HG03103 (cell line): ENCODE measurements around the gene CH25H.
"Not testable (repeated sequence)": the region's sequence is repeated elsewhere in the genome, so short reads cannot be mapped to it uniquely, and the experiment has no call there.

Experiments
- ATAC-seq: cut with Tn5 transposase; IDR thresholded peaks from one replicate; pipeline ENCODE4 v1.9.1; 2021; ENCODE audit warnings: low read depth; ENCODE audit not compliant: unreplicated experiment

CH25H gene, protein sequence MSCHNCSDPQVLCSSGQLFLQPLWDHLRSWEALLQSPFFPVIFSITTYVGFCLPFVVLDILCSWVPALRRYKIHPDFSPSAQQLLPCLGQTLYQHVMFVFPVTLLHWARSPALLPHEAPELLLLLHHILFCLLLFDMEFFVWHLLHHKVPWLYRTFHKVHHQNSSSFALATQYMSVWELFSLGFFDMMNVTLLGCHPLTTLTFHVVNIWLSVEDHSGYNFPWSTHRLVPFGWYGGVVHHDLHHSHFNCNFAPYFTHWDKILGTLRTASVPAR

DNA sequence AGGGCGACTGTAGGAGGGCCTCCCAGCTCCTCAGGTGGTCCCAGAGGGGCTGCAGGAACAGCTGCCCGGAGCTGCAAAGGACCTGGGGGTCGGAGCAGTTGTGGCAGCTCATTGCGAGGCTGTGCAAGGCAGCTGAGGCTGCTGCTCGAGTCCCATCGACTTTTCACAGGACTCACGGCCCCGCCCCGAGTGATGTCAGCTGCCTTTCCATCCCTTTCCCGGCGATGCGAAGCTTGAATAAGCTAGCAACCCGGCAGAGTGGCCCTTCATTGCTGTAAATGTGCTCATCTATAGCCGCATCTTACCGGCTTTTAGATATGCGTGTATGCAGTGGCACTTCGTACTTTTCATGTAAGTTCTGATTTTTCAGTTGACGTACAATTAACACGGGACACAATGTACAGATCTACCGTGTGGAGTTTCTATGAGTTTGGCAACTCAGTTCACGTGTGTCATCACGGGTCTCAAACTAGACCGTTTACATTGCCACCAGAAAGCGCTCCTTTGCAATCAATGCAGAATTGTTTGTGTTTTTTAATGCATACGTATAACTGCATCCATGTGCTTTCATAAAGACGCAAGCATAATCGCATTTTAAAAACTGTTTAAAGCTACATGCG is at the start of gene CH25H:
CH25H (minus strand) TSS at position 137 of the 620 bp plus-strand sequence; CDS start at position 112, 25 bp downstream.
- no peak for ATAC-seq

DNA sequence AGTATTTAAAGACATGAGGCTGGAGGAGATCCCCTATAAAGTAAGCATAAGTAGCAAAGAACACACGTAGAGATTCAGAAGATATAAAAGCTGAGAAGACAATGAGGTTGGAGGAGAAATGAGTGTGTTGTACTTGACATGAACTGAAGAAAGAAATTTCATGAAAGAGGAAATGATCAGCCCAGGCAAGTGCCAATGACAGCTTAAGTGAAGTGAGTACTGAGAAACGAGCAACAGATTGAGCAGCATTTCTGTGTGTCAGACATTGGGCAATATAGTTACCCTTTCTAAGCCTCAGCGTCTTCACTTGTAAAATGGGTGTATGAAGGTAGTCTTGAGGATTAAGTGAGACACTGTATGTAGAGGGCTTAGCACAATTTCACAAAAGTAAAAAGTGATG is 49.2 kb upstream of the CH25H start:
- ATAC-seq, result no peak

DNA sequence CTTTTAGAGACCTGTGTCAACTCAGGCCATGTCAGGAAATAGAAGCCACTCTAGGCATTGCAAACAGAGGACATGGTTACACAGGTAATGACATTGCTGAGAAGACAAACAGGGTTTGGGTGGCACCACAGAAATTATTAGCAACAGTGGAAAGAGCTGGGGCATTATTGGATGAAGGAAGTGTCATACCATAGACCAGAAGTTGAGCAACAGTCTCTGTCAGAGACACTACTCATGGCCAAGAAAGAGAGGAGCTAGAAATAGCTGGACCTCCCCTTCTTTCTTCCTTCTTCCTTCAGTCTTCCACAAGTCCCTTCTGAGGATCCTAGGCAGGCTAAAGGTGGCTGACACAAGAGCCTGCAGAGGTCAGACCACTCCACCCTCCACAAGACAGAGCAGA is 48.7 kb upstream of the CH25H start:
- no peak for ATAC-seq

DNA sequence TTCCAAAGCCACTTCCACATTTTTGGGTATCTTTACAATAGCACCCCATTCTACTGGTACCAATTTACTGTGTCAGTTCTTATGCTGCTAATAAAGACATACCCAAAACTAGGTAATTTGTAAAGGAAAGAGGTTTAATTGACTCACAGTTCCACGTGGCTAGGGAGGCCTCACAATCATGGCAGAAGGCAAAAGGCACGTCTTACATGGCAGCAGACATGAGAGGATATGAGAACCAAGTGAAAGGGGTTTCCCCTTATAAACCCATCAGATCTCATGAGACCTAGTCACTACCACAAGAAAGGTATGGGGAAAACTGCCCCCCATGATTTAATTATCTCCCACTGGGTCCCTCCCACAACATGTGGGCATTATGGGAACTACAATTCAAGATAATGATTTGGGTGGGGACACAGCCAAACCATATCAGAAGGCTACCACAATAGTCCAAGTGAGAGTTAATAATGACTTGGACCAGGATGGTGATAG is 48.0 kb upstream of the CH25H start:
- ATAC-seq, result not testable (repeated sequence)

DNA sequence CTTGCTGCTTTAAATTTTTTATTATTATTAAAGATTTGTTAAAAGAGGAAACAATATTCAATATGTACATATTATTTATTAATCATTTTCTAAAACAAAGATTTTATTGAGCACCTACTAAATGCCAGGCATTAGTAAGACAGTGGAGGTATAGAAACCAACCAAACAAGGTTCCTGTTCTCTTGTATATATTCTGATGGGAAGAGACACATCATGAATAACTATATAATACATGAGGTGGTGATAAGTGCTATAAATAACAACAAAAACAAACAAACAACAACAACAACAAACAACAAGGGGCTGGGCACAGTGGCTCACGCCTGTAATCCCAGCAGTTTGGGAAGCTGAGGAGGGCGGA is 45.1 kb upstream of the CH25H start:
- no peak for ATAC-seq

DNA sequence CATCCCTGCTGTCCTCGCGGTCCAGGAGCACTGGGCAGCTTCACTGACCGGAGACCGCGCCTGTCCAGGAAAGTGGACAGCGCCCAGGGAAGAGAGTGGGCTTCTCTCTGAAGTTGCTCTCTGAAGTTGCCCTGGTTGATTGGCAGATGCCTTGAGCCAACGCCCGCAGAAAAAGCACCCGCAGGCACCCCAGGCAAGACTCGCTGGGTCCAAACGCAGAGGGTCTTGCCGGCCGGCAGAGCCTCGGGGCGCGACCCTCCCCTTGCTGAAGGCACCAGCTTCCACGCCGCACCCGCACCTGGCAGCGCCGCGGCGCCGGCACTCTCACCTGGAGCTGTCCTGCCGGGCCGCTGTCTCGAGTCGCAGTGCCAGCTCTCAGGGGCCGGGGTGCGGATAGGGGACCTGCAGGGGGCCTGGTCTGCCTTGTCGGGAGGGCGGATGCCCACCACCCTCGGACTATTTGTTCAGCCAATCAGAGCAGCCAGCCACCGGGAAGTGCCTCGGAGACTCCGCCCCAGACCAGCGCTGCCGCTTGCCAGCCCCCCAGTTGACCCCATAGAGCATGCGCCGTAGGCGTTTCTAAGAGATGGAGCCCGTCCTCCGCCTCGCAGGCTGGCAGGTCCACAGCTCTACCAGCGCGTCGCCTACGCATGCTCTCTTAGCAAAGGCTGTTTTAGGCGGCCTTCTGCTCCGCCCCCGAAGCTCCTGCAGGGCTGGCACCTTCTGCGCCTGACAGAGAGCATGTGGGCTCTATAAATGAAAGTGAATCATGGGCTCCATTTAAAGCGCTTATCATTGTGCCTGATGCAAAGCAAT is 44.5 kb upstream of the CH25H start, which contains the start of gene LIPA:
LIPA (minus strand) TSS at position 367 of the 816 bp plus-strand sequence. CDS start 4,127 bp downstream, outside the sequence.
- ATAC-seq, result peak; percentile 90

DNA sequence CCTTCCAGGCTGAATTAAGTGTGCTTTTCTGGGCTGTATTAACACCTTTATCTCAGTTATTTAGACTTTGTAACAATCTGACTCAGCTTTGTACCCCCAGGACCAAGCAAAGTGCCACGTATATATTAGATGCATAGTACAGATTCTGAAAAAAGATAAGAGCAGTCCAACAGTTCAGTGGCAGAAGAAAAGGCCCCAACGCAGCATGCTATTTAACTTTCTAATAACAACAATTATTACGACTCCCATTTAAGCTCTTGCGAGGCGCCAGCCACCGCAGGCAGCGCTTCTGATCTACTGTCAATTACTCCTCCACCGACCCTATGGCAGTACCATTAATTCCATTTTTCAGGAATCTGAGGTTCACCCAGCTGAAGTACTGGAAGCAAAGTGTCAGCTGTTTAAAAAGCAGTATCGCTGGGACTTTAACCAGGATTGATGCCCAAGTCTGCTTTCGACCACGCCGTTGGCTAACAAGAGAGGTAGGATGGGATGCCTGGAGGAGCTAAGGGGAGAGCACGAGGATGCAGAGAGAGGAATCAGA is 43.8 kb upstream of the CH25H start:
- peak; percentile 3 for ATAC-seq

DNA sequence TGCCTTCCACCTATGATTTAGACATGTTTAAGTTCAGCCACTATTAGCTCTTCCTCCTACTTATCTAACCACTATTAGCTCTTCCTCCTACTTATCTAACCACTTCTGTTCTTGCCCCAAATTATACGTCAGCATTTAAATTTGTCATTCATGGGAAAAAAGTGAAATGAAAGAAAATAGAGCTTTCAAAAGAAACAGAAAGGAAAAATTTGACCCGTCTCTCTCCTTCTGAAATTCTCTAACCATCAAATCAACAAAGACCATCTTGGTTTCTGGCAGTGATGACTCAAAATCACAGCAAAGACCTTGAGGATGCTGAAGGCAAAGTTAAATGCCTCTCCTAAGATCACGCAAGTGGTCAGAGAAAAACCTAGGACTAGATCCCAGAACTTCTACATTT is 41.9 kb upstream of the CH25H start:
- ATAC-seq, result no peak

DNA sequence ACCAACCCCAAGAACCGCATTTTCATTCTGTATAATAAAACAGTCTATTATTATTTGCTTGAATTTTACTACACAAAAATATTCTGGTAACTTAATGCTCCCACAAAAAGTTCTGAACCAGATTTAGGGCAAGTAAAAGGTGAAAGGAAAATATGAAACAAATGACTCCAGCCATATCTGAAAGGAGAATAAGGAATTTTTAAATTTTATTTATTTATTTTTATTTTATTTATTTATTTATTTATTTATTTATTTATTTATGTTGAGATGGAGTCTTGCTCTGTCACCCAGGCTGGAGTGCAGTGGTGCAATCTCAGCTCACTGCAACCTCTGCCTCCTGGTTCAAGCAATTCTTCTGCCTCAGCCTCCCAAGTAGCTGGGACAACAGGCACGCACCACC is 40.5 kb upstream of the CH25H start:
- ATAC-seq, result not testable (repeated sequence)

DNA sequence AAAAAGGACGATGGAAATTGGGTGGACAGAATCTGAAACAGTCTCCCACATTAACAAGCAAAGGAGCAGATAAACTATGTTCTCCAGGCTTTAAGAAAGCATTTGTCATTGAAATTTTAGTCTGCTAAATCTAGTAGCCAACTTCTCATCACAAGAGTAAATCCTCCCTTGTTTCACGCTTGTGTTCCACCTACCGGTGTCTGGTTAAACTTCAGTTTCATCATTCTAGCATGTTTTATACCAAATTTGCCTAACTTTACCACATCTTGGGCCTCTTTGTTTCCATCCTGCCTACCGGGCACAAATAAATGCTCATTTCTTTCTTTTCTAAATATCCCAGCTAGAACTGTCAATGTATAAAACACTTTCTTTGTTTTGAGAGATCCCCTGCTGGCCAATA is 38.7 kb upstream of the CH25H start:
- ATAC-seq, result no peak

DNA sequence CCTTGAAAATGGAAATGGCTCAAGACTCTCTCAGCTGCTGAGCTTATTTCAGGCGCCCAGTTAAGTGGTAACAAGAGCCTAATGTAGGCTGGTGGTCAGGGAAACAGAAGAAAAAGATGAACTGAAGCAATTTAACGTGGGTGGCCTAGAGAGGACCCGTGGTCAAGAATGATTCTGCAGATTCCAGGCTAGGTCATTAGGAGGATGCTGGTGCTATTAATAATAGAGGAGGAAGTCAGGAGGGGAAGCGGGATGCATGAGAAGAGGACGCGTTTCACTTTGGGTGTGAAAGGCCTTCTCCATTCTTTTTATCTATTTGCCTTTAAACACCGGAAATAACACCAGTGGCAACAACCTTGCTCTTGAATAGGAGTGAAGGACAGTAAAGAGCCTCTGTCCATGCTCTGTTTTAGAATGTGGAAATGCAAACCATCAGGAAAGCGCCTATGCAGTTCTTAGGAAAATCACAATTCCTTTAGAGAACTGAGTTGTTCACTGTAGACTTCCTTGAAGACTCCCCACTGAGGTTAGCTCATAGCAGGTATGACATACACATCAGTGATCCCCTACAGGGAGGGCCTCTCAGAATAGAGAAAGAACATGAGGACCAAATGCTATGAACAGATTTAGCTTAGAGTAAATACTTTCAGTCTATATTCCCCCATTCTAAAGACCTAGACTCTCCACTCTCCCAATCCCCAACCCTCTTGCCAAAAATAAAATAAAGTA is 35.9 kb upstream of the CH25H start:
- no peak for ATAC-seq

DNA sequence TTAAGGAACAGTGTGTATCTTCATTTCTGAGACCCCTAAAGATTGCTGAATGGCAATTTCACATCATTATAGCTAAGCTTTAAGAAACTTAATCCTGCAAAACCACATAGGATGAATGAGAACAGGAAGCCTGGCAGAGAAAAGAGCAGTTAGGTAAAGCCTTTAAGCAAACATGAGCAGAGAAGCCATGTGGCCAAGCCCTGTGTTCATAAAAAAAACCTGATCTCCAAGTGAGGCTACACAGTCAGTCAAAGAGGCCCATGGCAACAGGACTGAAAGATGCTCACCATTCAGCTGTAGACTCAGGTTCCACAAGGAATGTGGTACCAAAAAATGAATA is 35.2 kb upstream of the CH25H start:
- no peak for ATAC-seq

DNA sequence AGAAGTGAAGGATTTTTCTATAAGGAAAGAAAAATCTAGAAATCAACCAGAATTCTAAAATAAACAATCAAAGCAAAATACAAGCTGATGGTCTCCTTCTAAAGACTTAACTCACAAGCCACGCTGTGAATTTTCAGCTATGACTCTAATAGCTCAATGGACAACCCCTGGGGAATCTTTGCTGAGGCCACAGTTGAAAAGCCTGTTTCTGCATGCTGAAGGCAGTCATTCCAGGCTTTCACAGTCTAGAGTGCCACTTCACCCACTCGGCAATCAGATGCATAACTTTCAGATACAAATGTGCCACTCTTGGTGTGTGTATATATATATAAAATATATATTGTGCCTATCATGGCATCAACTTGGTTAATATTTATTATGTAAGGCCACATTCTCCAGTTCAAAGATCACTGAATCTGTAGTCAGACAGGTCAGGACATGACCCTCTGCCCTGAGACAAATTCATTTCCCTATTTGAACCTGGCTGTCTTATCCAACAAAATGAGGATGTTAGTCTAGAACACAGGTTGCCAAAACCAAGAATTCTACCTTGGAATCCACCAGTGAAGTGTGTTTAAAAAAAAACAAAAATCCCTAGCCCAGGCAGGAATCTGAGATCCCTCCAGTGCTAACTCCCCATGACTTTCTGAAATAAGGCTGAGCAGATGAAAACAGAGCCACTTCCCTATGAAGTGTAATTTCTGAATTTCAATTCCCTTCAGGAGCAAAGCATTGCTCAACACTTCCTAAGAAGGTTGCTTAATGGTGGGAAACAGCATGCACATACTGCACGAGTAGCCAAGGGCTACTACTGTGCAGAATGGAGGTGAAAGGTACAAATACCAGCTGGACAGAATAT is 34.6 kb upstream of the CH25H start:
- ATAC-seq, result no peak

DNA sequence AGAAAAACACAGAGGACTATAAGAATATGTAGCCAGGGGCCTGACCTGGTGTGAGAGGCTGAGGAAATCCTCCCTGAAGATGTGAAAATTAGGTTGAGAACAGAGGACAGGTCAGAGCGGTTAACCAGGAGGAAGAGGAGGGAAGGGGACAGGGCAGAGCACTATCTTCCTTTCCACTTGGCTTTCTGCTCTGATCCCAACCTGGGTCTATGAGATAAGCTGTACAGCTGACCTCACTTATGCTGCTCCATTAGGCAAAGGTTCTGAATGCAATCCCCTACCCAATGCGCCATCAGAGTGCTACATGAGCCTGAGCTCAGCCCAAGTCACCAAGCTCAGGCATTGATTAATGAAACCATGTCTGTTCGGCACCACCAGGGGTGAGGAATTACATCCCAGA is 33.9 kb upstream of the CH25H start:
- ATAC-seq, result no peak

DNA sequence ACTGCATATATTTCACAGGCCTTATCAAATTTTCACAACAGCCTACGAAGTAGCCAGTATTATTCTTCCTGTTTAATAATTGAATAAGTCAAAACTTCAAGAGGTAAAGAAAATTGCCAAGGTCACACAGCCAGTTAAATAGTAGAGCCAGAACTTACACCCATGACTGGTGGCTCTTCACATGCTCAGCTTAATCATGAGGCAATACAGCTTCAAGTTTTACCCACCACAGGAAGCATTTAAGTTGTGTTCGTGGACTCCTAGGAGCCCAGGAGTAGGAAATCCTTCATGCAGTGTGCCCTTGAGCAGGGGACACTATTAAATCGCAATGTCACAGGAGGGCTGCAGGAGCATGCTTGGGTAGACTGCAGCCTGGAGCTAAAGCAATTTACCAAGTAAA is 33.4 kb upstream of the CH25H start:
- ATAC-seq, result no peak

DNA sequence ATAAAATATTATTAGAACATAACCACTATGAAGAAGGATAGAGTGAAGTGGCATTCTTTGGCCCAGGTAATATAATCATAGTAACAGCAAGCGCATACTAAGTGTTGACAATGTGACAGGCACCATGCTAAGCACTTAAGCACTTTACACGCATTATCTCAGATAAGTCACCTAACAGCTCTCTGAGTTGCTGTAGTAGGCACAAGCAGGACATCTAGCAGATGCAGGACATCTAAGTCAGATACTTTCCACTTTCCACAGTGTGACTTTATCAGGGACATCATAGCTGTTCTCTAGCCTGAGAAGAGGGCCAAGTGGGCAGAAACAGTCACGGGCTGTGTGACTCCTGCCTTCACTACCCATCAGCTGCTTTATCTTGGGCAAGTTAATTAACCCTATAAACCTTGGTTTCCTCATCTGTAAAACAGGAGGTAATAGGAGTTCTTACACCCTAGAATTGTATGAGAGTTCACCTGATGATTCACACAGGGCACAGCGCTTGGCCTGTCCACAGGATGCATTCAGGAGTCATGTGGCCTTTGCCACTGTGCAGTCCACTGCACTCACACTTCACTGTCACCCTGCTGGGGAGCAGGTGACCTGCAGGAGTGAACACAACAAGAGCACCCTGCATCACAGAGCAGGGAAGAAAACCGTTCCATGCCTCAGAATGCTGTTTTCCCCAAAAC is 32.0 kb upstream of the CH25H start:
- ATAC-seq, result no peak

DNA sequence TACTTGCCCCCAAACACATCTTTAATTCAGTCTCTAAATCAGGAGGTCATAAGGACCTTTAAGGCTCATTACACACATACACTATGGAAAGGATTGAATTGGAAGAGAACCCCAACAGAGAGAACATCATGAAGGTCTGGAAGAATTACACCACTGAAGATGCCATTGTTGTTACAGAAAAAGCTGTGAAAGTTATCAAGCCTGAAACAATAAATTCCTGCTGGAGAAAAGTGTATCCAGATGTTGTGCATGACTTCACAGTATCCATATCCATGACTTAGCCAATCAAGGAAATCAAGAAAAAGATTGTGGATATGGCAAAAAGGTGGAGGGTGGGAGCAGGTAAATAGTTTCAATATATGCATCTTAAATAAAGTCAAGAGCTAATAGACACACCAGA is 30.7 kb upstream of the CH25H start:
- ATAC-seq, result no peak

DNA sequence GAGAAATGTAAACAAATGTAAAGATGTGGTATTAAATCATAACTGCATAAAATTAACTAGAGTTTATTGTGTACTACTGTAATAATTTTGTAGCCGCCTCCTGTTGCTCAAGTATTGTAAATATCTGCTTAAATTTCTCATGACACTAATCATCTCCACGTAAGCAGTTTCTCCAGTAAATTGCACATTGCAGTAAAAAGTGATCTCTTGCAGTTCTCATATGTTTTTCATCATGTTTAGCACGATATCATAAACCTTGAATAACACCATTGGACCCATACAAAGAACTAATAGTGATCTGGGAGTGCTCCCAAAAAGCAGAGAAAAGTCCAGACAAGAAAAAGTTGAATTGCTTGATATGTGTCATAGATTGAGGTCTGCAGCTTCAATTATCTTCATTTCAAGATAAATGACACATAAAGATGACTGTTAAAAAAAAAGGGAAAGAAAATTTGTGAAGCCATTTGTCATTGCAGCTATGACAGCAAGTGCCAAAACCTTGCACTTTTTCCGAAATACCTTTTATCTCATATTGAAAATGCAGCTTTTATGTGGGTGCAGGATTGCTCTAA is 29.2 kb upstream of the CH25H start:
- ATAC-seq, result no peak
